Activated CD8-positive, alpha-beta memory T cell treated with anti-CD3 and anti-CD28 coated beads for 1 hour (primary cell): Measurements from ENCODE around the gene STK32C.
"Not testable (repeated sequence)": the region's sequence is repeated elsewhere in the genome, so short reads cannot be mapped to it uniquely, and the experiment has no call there.

Source experiments
- DNase-seq, 2 donors: peaks; one replicate each; pipeline ENCODE4 v3.0.0-alpha.2; 2020; ENCODE audit warnings: low read depth in 1 of 2; ENCODE audit errors: extremely low read depth in 1 of 2

The STK32C gene

DNA sequence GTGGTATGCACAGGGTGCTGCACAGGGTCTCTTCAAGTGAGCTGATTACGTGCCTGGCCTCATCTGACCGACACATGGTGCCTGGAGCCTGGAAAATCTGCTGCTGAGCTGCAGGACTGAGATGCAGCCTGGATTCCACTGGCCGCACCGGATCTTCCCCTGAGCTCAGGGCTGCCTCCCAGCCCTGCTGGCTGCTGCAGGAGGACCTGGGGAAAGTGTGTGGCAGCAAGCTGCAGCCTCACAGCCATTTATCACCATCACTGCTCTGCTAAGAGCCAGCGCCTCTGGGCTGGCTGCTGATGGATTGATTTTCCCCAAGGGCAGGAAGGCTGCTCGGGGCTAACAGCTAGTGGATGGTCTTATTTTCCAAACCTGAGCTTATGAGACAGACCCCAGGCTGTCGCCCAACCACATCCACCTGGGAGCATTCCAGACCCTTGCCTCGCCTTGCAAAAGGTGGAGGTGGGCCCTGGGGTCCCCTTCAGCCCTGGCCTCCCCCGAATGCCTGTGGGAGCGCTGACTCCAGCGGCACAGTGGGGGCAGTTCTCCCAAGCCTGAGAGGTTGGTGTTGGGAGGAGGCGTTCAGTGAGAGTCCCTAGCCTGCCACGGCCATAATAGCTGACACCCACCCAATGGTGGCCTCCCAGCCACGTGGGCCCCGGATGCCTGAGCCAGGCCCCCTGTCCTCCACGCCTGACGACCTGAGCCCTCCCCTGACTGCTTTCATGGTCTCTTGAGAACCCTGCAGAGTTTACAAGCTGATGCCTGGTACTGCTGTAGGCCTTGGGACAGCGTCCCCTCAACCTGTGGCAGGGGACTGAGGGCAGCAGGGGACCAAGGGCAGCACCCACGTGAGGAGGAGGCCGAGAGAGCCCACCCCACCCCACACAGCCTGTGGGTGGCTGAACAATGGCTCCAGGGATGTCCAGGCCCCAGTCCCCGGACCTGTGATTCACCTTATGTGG, 38.2 kb downstream of the STK32C start:
- no peak for DNase-seq

DNA sequence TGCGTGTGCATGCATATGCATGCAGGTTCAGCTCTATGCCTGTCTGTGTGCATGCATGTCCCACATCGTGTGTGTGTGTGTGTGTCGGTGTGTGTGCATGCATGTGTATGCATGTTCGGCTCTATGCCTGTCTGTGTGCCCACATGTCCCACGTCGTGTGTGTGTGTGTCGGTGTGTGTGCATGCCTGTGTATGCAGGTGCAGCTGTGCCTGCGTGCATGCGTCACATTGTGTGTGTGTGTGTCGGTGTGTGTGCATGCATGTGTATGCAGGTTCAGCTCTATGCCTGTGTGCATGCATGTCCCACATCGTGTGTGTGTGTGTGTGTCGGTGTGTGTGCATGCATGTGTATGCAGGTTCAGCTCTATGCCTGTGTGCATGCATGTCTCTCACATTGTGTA, 39.8 kb downstream of the STK32C start:
- DNase-seq: not testable (repeated sequence)

GRCh38 chr10:132266594-132267161, 41.1 kb downstream of the STK32C start:
- no peak for DNase-seq

DNA sequence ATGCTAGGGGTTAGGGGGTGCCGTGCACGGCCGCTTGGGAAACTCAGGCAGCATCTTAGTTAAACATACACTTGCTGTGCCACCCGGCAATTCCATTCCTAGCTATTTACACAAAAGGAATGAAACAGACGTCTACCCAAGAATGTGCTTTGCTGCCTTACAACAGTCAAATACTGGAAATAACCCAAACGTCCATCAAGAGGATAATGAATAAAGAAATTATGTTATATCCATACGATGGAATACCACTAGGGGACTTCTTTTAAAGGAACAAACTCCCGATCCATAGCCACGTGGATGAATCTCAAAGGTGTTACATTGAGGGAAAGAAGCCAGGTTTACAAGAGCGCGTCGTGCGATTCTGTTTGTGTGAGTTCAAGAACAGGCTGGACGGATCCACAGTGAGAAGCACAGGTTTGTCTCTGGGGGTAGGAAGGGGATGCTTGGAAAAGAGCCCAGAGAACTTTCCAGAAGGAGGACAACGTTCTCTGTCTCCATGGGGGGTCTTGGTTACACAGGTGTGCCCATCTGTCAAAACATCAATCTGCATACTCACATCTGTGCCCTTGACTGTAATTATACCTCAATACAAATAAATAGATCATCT, 41.8 kb downstream of the STK32C start:
- no peak for DNase-seq

DNA sequence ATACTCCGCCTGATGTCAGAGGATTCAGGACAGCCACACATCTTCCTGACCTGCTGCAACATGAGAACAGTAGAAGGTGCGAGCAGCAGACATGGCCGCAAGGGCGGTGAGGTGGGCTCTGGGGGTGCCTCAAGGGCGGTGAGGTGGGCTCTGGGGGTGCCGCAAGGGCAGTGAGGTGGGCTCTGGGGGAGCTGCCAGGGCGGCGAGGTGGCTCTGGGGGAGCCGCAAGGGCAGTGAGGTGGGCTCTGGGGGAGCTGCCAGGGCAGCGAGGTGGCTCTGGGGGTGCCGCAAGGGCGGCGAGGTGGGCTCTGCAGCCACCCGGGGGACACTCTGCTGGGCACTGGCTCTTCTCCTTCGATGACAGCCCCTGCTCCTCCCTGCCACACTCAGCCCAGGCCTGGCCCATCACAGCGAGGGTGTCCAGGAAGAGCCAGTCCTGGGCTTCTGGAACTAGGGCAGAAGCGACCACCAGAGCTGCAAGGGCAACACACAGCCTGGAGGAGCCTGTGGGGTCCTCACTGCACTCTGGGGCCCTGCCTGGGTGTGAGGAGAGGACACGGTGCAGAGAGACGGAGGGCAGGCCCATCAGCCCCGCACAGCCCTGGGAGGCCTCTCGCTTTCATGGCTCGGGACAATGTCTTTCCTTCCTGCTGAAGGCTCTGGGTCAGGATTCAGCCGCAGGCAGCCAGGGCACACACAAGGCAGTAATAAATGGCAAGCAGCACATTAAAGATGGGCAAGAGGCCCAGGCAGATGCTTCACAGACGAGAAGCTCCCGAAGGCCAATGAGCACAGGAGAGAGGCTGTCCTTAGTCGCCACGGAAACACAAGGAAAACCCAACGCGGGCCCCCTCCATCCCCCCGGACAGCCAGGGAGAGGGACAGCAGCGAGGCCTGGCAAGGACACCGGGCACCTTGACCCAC, 42.5 kb downstream of the STK32C start:
- no peak for DNase-seq

- no peak for DNase-seq
Measured at GRCh38 chr10:132264306-132264950, 43.3 kb downstream of the STK32C start.

DNA sequence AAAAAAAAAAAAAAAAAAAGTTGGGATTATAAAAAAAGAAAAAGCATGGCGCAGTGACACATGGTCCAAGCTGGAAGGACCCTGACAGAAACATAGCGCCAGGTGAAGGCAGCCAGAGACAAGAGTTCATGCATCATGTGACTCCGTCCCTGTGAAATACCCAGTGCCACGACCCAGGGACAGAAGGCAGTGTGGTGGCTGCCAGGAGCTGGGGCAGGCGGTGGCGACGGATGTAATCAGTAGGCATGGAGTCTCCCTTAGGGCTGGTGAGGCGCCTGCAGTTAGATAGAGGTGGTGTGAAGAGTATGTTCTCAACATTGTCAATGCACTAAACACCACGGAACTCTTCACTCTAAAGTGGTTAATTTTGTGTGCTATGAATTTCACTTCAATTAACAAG, 43.9 kb downstream of the STK32C start:
- no peak for DNase-seq

GRCh38 chr10:132259702-132260482, 47.9 kb downstream of the STK32C start:
- no peak for DNase-seq

GRCh38 chr10:132258423-132258822, 49.3 kb downstream of the STK32C start:
- DNase-seq: no peak

DNA sequence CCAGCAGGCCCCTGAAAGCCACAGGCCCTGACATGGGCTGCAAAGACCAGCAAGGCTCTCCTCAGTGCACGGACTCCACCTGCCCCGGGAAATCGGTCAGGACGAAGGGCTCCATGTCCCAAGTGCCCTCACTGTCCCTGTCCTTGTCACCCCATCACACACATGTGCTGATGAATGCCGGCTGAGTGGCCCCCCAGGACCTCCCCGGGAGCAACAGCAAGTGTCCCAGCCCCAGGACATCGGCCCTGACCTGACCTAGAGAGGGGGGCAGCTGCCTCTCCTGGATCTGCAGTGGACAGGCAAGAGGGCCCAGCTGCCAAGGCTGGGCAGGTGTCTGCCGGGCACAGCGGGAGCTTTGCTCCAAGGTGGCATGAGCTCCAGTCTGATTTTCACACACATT, 49.8 kb downstream of the STK32C start:
- DNase-seq: no peak

GRCh38 chr10:132257271-132257670, 50.5 kb downstream of the STK32C start:
- no peak for DNase-seq

- no peak for DNase-seq
Measured at GRCh38 chr10:132256866-132257265, 50.9 kb downstream of the STK32C start.

DNA sequence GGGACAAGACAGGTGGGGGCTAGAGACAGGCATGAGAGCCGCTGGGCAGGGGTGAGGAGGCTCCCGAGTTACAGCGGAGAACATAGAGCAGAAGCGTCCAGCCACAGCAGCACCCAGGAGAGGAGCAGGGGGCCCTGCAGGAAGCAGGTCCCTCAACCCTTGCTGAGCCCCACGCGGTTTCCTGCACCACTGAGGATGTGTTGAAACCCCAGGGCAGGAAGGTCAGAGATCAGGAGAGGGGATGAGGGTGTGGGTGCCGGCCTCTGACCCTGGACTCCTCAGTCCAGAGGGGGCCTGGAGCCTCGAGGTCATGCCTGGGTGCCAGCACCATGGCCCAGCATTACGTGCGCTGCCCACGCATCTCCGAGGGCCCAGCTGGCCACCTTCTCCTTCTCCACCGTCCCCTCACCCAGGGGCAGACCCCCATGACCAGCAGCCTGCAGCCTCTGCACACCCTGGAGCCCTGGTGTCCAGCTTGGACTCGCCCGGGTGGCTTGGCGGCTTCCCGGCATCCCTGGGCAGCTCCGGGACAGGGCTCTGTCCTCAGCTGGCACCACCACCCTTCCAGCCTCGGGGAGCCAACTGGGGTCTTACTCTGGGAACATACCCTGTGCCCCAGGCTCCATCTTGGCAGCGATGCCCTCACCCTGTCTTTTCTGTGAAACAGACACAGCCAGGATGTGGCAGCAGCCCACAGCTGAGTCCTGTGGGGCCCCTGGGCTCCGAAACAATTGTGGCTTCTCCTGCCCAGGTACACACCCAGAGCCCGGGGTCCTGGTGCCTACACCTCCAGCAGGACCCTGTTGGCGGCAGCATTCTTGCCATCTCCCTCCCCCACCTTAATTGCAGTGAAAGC, 52.0 kb downstream of the STK32C start:
- DNase-seq: no peak

- DNase-seq: no peak
Measured at GRCh38 chr10:132254841-132255240, 52.9 kb downstream of the STK32C start.

- DNase-seq: no peak
Measured at GRCh38 chr10:132253092-132253687, 54.6 kb downstream of the STK32C start.

DNA sequence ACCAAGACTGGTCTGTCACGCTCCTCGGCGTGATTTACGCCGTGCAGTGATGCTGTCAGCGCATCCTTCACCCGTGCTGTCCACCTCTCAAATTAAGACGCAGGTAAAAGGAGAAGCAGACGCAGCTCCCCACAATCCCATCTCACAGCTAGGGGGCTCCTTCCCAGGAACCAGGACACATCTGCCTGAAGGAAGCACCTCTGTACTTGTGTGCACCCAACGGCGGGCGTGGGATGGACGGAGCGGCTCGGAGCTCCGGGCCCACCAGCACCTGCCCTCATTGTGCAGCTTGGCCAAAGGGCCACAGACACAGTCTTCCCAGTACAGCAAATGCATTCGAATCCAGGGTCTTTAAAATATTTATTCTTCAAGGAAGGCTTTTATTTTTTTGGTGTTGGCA, 55.3 kb downstream of the STK32C start:
- no peak for DNase-seq

GRCh38 chr10:132251928-132252327, 55.8 kb downstream of the STK32C start:
- no peak for DNase-seq
